ENCODE data around the gene AURKB. TPM values are rescaled to one million over a fixed set of nuclear protein-coding genes. Genes with fewer than 3 reads are reported as not detected.

The AURKB gene
- total and polyA plus RNA-seq, 4 donors: 2.1 to 5.7 (median 3.7) TPM

DNA sequence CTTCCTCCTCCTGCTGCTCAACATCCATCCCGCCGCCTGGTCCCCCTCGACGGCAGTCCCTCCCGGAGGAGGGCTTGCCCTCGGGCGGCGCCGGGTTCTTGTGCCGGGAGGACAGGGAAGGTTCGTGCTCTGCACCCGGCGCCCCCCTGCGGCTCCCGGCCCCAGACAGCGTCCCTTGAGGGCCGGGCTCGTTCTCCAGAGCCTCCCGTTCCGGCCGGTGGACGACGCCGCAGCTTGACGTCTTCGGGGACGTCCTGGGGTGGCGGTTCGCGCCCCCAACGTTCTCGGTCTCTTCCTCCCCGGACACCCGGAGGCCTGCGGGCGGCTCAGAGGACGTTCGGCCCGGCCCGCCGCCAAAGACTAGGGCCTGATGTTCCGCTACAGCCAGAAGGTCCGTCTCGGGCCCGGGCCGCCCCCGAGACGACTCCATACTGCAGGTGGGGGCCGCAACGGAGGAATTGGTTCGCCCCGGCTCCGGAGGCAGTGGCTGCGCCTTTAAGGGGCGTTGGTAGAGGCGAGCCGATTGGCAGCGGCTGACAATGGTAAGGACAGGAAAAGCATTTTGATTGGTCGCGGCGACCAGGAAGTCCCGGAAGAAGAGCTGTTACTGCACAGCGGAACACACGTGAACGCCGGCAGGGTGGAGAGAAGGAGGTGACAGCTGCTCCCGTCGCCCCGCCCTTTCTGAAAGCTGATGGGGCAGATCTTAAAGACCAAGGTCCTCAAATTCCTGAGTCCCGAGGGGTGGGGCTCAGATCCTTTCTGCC, 20.5 kb downstream of the AURKB start, which contains the start of gene BORCS6:
Gene BORCS6, minus strand, starts transcription at position 470 of the 767 bp plus-strand sequence. Its CDS starts 40 bp downstream, at position 430.
- peaks cover 10 to 34% (median 15%) of the 10 kb centered on the region in 5 donors for H3K4me1 ChIP-seq (ENCODE audit: control insufficient read depth in 5 of 5, insufficient read depth in 5 of 5, low read length in 5 of 5)

DNA sequence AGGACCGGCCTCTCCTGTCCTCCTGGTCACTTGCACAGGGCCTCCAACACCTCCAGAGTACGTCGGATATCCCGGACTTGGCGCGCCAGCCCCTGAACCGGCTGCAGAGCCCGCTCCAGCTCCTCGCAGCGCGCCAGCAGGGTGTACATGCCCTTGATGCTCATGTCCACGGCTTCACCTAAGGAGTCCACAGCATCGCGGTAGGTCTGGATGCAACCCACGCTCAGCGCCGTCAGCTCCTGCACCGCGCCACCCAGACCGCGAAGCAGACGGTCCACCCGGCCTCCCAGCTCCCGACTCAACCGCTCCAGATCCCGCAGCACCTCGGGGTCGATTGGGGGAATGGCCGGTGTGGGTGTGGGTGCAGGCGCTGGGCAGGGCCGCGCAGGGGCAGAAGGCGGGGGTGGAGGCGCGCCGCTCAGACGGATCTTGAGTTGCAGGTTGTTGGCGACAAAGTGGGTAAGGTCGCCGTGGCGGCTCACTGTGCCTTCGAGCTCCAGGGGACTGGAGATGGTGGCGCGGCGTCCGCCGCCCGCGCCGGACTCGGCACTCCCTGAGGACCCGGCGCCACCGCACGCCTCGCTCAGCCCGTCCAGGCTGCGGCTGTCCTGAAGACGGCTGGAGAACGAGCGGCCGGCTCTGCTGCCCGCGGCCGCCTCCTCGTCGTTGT, 21.2 kb downstream of the AURKB start:
- TF ChIP-seq, protein P1, sequence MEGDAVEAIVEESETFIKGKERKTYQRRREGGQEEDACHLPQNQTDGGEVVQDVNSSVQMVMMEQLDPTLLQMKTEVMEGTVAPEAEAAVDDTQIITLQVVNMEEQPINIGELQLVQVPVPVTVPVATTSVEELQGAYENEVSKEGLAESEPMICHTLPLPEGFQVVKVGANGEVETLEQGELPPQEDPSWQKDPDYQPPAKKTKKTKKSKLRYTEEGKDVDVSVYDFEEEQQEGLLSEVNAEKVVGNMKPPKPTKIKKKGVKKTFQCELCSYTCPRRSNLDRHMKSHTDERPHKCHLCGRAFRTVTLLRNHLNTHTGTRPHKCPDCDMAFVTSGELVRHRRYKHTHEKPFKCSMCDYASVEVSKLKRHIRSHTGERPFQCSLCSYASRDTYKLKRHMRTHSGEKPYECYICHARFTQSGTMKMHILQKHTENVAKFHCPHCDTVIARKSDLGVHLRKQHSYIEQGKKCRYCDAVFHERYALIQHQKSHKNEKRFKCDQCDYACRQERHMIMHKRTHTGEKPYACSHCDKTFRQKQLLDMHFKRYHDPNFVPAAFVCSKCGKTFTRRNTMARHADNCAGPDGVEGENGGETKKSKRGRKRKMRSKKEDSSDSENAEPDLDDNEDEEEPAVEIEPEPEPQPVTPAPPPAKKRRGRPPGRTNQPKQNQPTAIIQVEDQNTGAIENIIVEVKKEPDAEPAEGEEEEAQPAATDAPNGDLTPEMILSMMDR (IDR thresholded peaks at IDR 0.05; ENCODE audit: control extremely low read depth, extremely low read depth): no peak
- 4 to 5% methylated on average over 46 to 67 of the region's 67 CpGs for WGBS, 2 donors
- Histone ChIP-seq H3K9me3 (ENCODE audit: control insufficient read depth in 4 of 4, insufficient read depth in 3 of 4, low read length in 3 of 4) (no peaks in the 10 kb centered on the region), H3K27ac (ENCODE audit: low read depth in 1 of 2, low read length in 1 of 2) (peak overlapping the region; percentile 93 to 96), H3K4me1 (ENCODE audit: control insufficient read depth in 5 of 5, insufficient read depth in 5 of 5, low read length in 5 of 5) (peaks cover 10 to 34% (median 15%) of the 10 kb centered on the region in 5 donors), H3K4me3 (peak overlapping the region; percentile 86), H3K9ac (ENCODE audit: insufficient read depth in 1 of 2, low read length in 2 of 2) (peak overlapping the region in 1 of 2 donors; percentile 29), H3K36me3 (ENCODE audit: control insufficient read depth in 4 of 4, insufficient read depth in 4 of 4, low read length in 4 of 4) (no peaks in the 10 kb centered on the region), H3K27me3 (ENCODE audit: control insufficient read depth in 3 of 3, insufficient read depth in 3 of 3, low read length in 2 of 3) (no peaks in the 10 kb centered on the region)
- DNase-seq: peak in 1 of 3 donors; percentile 17
- no peak for ATAC-seq (ENCODE audit: insufficient read depth, low FRiP score)

More for the DNA sequence above, 20.5 kb downstream of the AURKB start, which contains the start of gene BORCS6:
- Histone ChIP-seq H3K36me3 (ENCODE audit: control insufficient read depth in 4 of 4, insufficient read depth in 4 of 4, low read length in 4 of 4) (no peaks in the 10 kb centered on the region), H3K9me3 (ENCODE audit: control insufficient read depth in 4 of 4, insufficient read depth in 3 of 4, low read length in 3 of 4) (no peaks in the 10 kb centered on the region), H3K9ac (ENCODE audit: insufficient read depth in 1 of 2, low read length in 2 of 2) (peak within 1 kb of the TSS in 1 of 2 donors; percentile 29), H3K27me3 (ENCODE audit: control insufficient read depth in 3 of 3, insufficient read depth in 3 of 3, low read length in 2 of 3) (no peaks in the 10 kb centered on the region), H3K4me3 (peak within 1 kb of the TSS; percentile 86), H3K27ac (ENCODE audit: low read depth in 1 of 2, low read length in 1 of 2) (peak within 1 kb of the TSS; percentile 93 to 96)
- DNase-seq: peak; percentile 97 to 99 (median 98)
- peak; percentile 74 for ATAC-seq (ENCODE audit: insufficient read depth, low FRiP score)
- TF ChIP-seq, protein P1 (IDR thresholded peaks at IDR 0.05; ENCODE audit: control extremely low read depth, extremely low read depth): no peak
- WGBS, 2 donors: 0 to 1% methylated on average over 67 to 70 of the region's 70 CpGs

DNA sequence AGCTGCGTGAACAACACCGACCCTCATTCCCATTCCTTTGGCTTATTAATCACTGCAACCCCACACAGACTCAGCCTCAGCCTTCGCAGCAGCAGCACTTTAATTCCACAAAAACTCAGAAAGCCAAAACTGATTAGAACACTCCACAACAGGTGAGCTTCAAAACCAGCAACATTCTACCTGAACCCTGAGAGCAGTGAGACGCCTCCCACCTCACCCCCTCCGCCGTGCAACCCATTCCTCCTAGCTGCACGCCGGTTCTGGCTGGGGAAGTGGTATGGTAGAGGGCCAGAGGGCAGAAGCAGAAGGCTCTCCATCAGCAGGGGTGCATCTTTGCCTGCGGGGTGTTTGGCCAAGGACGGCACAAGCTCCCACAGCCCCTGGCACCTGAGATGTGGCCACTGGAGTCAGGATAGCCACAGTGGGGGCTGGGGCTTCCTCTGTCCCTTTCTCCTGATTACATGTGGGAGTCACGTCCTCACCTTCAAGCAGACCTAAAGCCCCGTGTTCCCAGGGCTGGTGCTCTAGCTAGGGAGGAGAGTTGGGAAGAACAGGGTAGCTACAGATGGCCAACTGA, 22.0 kb downstream of the AURKB start:
- TF ChIP-seq, protein P1 (IDR thresholded peaks at IDR 0.05; ENCODE audit: control extremely low read depth, extremely low read depth): no peak
- Histone ChIP-seq H3K4me1 (ENCODE audit: control insufficient read depth in 5 of 5, insufficient read depth in 5 of 5, low read length in 5 of 5) (peaks cover 10 to 34% (median 15%) of the 10 kb centered on the region in 5 donors), H3K36me3 (ENCODE audit: control insufficient read depth in 4 of 4, insufficient read depth in 4 of 4, low read length in 4 of 4) (no peaks in the 10 kb centered on the region), H3K27ac (ENCODE audit: low read depth in 1 of 2, low read length in 1 of 2) (peak overlapping the region; percentile 35 to 96), H3K27me3 (ENCODE audit: control insufficient read depth in 3 of 3, insufficient read depth in 3 of 3, low read length in 2 of 3) (no peaks in the 10 kb centered on the region), H3K9me3 (ENCODE audit: control insufficient read depth in 4 of 4, insufficient read depth in 3 of 4, low read length in 3 of 4) (no peaks in the 10 kb centered on the region), H3K9ac (ENCODE audit: insufficient read depth in 1 of 2, low read length in 2 of 2) (peak overlapping the region in 1 of 2 donors; percentile 94), H3K4me3 (no peak overlapping the region)
- no peak for DNase-seq
- no peak for ATAC-seq (ENCODE audit: insufficient read depth, low FRiP score)
- 38 to 40% methylated on average over 12 of the region's 12 CpGs for WGBS, 2 donors
